Adrenal gland (tissue), 12 donors: Measurements from ENCODE around the gene KIAA0513. TPM values are rescaled to one million over a fixed set of nuclear protein-coding genes. Genes with fewer than 3 reads are reported as not detected.

Experiments used
- DNase-seq, 7 donors: peaks; one replicate each; pipeline ENCODE4 v3.0.0-alpha.2; 2019 to 2020
- H3K27ac ChIP-seq, 5 donors: fragments of 200-600 bp; sonication (generic) in 4 of 5; 1 replicate in 3 of 5; 2 replicates in 2 of 5; pipeline versions ENCODE4 v1.5.1 to v1.8.0; 2016 to 2020; ENCODE audit warnings: mild to moderate bottlenecking in 1 of 5
- H3K27me3 ChIP-seq: fragments of 200-600 bp; 2 replicates; pipeline ENCODE4 v1.8.0; 2021
- H3K36me3 ChIP-seq, 2 donors: fragments of 200-600 bp; replicated peaks in 1 of 2; 1 replicate in 1 of 2; 2 replicates in 1 of 2; pipeline versions ENCODE4 v1.5.1 to v1.8.0; 2018 to 2022
- H3K4me1 ChIP-seq, 2 donors: fragments of 200-600 bp; replicated peaks in 1 of 2; 1 replicate in 1 of 2; 2 replicates in 1 of 2; pipeline versions ENCODE4 v1.5.1 to v1.8.0; 2018 to 2021
- H3K4me3 ChIP-seq, 4 donors: fragments of 200-600 bp; sonication (generic) in 3 of 4; one replicate each; pipeline ENCODE4 v1.5.1; 2016 to 2018
- H3K9me3 ChIP-seq, 3 donors: fragments of 200-600 bp; sonication (generic) in 1 of 3; replicated peaks in 1 of 3; 1 replicate in 2 of 3; 2 replicates in 1 of 3; pipeline versions ENCODE4 v1.5.1 to v1.8.0; 2016 to 2021
- POLR2A ChIP-seq, 2 donors: fragments of 450-650 bp; IDR thresholded peaks; one replicate each; pipeline ENCODE4 v1.6.1; 2017; ENCODE audit warnings: antibody characterized with exemption in 2 of 2, mild to moderate bottlenecking in 2 of 2, moderate library complexity in 1 of 2
- WGBS, 4 donors: extraction: QIAGEN DNeasy Blood & Tissue Kit in 2 of 4; methylation state at CpG; one replicate each; pipeline versions ENCODE4 v1.1.5 to v1.1.7; 2013 to 2017; 5-methylcytosine and 5-hydroxymethylcytosine counted together
- intact Hi-C, 2 donors: fragments of 100-400 bp; cut with DNase I; formaldehyde crosslinking; loops; one replicate each; pipeline versions ENCODE4 v1.14.1 to v1.15.0; 2022 to 2023
- polyA plus RNA-seq, 3 donors: library from polyadenylated mRNA; stranded (reverse); fragments of 200-250 nt in 2 of 3; fragments of 350-450 nt in 1 of 3; fragmentation: Illumina TruSeq in 1 of 3; extraction: RNeasy Lipid Tissue Mini Kit (QIAGEN cat#74804) in 1 of 3; gene quantifications; one replicate each; pipeline ENCODE4 v1.2.3, GENCODE V29; 2013 to 2014
- total RNA-seq, 9 donors: library from RNA; depleted of rRNA in 4 of 9; stranded (reverse); fragments of >200 nt in 4 of 9; fragments of 120-200 nt in 1 of 9; fragmentation: NEBNext Ultra II Directional in 1 of 9; extraction: Animal tissue kit (Norgen Biotek cat#: 25700) in 1 of 9; gene quantifications; one replicate each; pipeline versions ENCODE4 v1.1.0 to v1.2.4, GENCODE V29; 2013 to 2023
- TF ChIP-seq, protein P1 (sequence below), 6 experiments: fragments of 450-650 bp in 4 of 6; fragments of 200-600 bp in 2 of 6; sonication (generic) in 1 of 6; IDR thresholded peaks; 1 replicate in 5 of 6; 2 replicates in 1 of 6; pipeline versions ENCODE4 v1.5.1 to v1.8.0; 2016 to 2021; ENCODE audit warnings: antibody characterized with exemption in 6 of 6, mild to moderate bottlenecking in 2 of 6, moderate library complexity in 1 of 6
- donor health status: healthy with polysubstance abuse.
- donor health status: Bipolar disorder and iron deficiency.
- donor health status: DM: yes; HTN: yes; CAD: no.
- donor health status: DM: no; HTN: no; CAD: no.
- donor health status: DM: no; HTN: no; CAD: no.
- donor health status: DM: yes; HTN: yes; CAD: no.

KIAA0513 gene
- total and polyA plus RNA-seq, 12 donors: 7.5 to 36.7 (median 17.8) TPM

DNA sequence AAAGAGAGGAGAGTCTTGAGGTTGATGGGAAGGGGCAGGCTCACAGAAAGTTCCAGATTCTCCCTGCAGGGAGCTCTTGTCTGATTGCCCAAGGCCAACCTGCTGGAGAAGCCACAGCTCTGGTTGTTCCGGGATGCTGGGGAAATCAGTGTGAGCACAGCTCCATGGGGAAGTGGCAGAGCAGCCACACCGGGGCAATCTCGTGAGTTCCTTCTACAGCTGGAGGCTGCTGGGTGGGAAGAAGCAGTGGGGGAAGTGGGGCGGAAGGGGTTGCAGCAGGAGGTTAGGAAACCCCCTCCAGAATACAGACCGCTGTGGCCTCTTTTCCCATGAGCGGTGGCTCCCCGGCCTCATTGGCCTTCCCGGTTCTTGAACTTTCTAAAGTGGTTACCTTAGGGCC, 34.0 kb downstream of the KIAA0513 start:
- intact Hi-C loops: no loop called here
- Histone ChIP-seq H3K4me1 (peaks cover 0 to 15% of the 10 kb centered on the region in 2 donors), H3K9me3 (no peaks in the 10 kb centered on the region), H3K27me3 (no peaks in the 10 kb centered on the region), H3K36me3 (no peaks in the 10 kb centered on the region), H3K27ac (peak overlapping the region in 2 of 5 donors; percentile 11 to 29), H3K4me3 (no peak overlapping the region)
- peak in 6 of 7 donors; percentile 52 to 72 (median 66) for DNase-seq
- TF ChIP-seq POLR2A (IDR thresholded peaks at IDR 0.05): no peak
- TF ChIP-seq, protein P1, sequence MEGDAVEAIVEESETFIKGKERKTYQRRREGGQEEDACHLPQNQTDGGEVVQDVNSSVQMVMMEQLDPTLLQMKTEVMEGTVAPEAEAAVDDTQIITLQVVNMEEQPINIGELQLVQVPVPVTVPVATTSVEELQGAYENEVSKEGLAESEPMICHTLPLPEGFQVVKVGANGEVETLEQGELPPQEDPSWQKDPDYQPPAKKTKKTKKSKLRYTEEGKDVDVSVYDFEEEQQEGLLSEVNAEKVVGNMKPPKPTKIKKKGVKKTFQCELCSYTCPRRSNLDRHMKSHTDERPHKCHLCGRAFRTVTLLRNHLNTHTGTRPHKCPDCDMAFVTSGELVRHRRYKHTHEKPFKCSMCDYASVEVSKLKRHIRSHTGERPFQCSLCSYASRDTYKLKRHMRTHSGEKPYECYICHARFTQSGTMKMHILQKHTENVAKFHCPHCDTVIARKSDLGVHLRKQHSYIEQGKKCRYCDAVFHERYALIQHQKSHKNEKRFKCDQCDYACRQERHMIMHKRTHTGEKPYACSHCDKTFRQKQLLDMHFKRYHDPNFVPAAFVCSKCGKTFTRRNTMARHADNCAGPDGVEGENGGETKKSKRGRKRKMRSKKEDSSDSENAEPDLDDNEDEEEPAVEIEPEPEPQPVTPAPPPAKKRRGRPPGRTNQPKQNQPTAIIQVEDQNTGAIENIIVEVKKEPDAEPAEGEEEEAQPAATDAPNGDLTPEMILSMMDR (IDR thresholded peaks at IDR 0.05): peak in 1 of 6 experiments; percentile 15
- WGBS, 4 donors: 61 to 84% (median 81%) methylated on average over 8 of the region's 8 CpGs

GRCh38 chr16:85062323-85062722, 34.7 kb downstream of the KIAA0513 start:
- intact Hi-C loops: no loop called here
- peaks cover 0 to 5% of the 10 kb centered on the region in 2 donors for H3K36me3 ChIP-seq

DNA sequence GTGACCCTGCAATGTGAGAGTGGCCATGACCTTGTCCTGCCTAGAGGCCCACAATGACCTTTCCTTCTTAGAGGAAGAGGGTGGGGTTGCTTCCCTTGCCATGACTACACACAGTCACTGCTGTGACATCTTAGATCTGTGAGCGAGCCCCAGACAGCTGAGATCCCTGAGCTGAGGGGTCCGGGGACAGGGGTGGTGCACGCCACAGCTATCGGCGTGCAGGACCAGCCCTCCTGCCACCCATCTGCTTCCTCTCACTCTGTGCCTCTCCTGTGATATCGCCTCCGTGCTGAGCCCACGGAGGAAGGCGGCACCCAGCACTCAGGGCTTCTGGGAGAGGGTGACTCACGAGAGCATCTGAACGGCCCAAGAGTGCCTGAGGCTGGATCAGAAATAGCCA, 35.2 kb downstream of the KIAA0513 start:
- 83 to 94% (median 88%) methylated on average over 2 to 11 of the region's 11 CpGs for WGBS, 4 donors
- no peaks in the 10 kb centered on the region for H3K27me3 ChIP-seq
- peaks cover 0 to 10% of the 10 kb centered on the region in 2 donors for H3K36me3 ChIP-seq

More at GRCh38 chr16:85062323-85062722, 34.7 kb downstream of the KIAA0513 start:
- Histone ChIP-seq H3K4me3 (no peak overlapping the region), H3K27me3 (no peaks in the 10 kb centered on the region), H3K27ac (no peak overlapping the region), H3K9me3 (no peaks in the 10 kb centered on the region), H3K4me1 (peaks cover 0 to 13% of the 10 kb centered on the region in 2 donors)
- DNase-seq: no peak
- WGBS, 4 donors: 91 to 100% (median 94%) methylated on average over 9 of the region's 9 CpGs
- no peak for TF ChIP-seq POLR2A (IDR thresholded peaks at IDR 0.05)
- TF ChIP-seq, protein P1 (IDR thresholded peaks at IDR 0.05): no peak

DNA sequence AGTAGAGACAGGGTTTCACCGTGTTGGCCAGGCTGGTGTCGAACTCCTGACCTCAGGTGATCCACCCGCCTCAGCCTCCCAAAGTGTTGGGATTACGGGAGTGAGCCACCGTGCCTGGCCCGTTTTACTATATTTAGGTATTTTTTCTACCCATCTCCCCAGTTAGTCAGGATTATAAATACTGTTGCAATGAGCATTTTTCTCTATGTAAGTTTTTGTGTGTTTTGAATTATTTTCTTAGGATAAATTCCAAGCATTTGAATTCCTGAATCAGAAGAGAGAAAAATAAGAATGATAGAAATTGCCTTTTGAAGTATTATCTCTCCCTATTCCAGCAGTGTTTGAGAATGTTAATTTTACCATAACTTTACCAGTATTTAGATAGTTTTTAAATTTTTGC, 36.6 kb downstream of the KIAA0513 start:
- Histone ChIP-seq H3K36me3 (peaks cover 0 to 19% of the 10 kb centered on the region in 2 donors), H3K27ac (no peak overlapping the region), H3K9me3 (no peaks in the 10 kb centered on the region), H3K4me1 (peaks cover 0 to 13% of the 10 kb centered on the region in 2 donors), H3K4me3 (no peak overlapping the region), H3K27me3 (no peaks in the 10 kb centered on the region)
- TF ChIP-seq, protein P1 (IDR thresholded peaks at IDR 0.05): no peak
- 88 to 94% (median 92%) methylated on average over 6 of the region's 6 CpGs for WGBS, 4 donors
- DNase-seq: no peak
- intact Hi-C loops: no loop called here

More for the DNA sequence above, 35.2 kb downstream of the KIAA0513 start:
- Histone ChIP-seq H3K9me3 (no peaks in the 10 kb centered on the region), H3K4me1 (peaks cover 0 to 13% of the 10 kb centered on the region in 2 donors), H3K27ac (peak overlapping the region in 1 of 5 donors; percentile 68), H3K4me3 (no peak overlapping the region)
- TF ChIP-seq, protein P1 (IDR thresholded peaks at IDR 0.05): no peak
- no peak for TF ChIP-seq POLR2A (IDR thresholded peaks at IDR 0.05)
- DNase-seq: no peak
- intact Hi-C loops: no loop called here
